T-helper 1 cell treated with Interleukin-12 subunit alpha and Interleukin-12 subunit beta and Interleukin-4 antibody, amounts not matched to agents 30 ng/mL and 1 ng/mL, for 36 hours (primary cell): Measurements from ENCODE around the gene NEUROD6. TPM values are rescaled to one million over a fixed set of nuclear protein-coding genes. Genes with fewer than 3 reads are reported as not detected.

ENCODE experiments used
- intact Hi-C: fragments of 100-400 bp; cut with micrococcal nuclease; formaldehyde crosslinking; loops from one replicate; pipeline ENCODE4 v1.15.1; 2024
- total RNA-seq: library from RNA; stranded (reverse); gene quantifications from 2 replicates; pipeline ENCODE4 v1.2.3, GENCODE V29; 2022

Gene NEUROD6
- total RNA-seq = not detected in 2 replicates

GRCh38 chr7:31340603-31341002 lies at the start of gene NEUROD6:
TSS of gene NEUROD6 (minus strand) at chr7:31340726. CDS start at chr7:31339268, 1,458 bp downstream.
- intact Hi-C loops = no loop called here

GRCh38 chr7:31384466-31384865 lies 43.9 kb upstream of the NEUROD6 start:
- intact Hi-C loops = no loop called here

- intact Hi-C loops = no loop called here
Measured at GRCh38 chr7:31382722-31383121, 42.2 kb upstream of the NEUROD6 start.

- intact Hi-C loops = no loop called here
Measured at GRCh38 chr7:31373337-31374289, 33.1 kb upstream of the NEUROD6 start.

- intact Hi-C loops = no loop called here
Measured at GRCh38 chr7:31372231-31372959, 31.9 kb upstream of the NEUROD6 start.

GRCh38 chr7:31371621-31372020 lies 31.1 kb upstream of the NEUROD6 start:
- intact Hi-C loops = no loop called here

- intact Hi-C loops = no loop called here
Measured at GRCh38 chr7:31370609-31371008, 30.1 kb upstream of the NEUROD6 start.

- intact Hi-C loops = no loop called here
Measured at GRCh38 chr7:31368620-31369019, 28.1 kb upstream of the NEUROD6 start.

- intact Hi-C loops = no loop called here
Measured at GRCh38 chr7:31363496-31363895, 23.0 kb upstream of the NEUROD6 start.

- intact Hi-C loops = no loop called here
Measured at GRCh38 chr7:31363051-31363450, 22.5 kb upstream of the NEUROD6 start.

GRCh38 chr7:31362401-31362800 lies 21.9 kb upstream of the NEUROD6 start:
- intact Hi-C loops = no loop called here

- intact Hi-C loops = no loop called here
Measured at GRCh38 chr7:31358467-31358866, 17.9 kb upstream of the NEUROD6 start.

GRCh38 chr7:31345421-31345820 lies 4.9 kb upstream of the NEUROD6 start:
- intact Hi-C loops = no loop called here

- intact Hi-C loops = no loop called here
Measured at GRCh38 chr7:31343516-31344305, 3.2 kb upstream of the NEUROD6 start.

- intact Hi-C loops = no loop called here
Measured at GRCh38 chr7:31341141-31341540, 615 bp upstream of the NEUROD6 start.

GRCh38 chr7:31340051-31340450 lies 475 bp downstream of the NEUROD6 start:
- intact Hi-C loops = no loop called here

- intact Hi-C loops = no loop called here
Measured at GRCh38 chr7:31338706-31339105, 1.8 kb downstream of the NEUROD6 start.

GRCh38 chr7:31337002-31337565 lies 3.4 kb downstream of the NEUROD6 start:
- intact Hi-C loops = no loop called here

GRCh38 chr7:31336202-31337001 lies 4.1 kb downstream of the NEUROD6 start:
- intact Hi-C loops = no loop called here

- intact Hi-C loops = no loop called here
Measured at GRCh38 chr7:31335884-31336201, 4.7 kb downstream of the NEUROD6 start.
